Right lobe of liver (tissue), 6 donors: ENCODE measurements around the gene CLDN4. TPM values are rescaled to one million over a fixed set of nuclear protein-coding genes. Genes with fewer than 3 reads are reported as not detected.

ENCODE experiments used
- ATAC-seq, 4 donors: fragments of 200-7000 bp; cut with Tn5 transposase; one replicate each; pipeline ENCODE4 v1.9.1; 2020; ENCODE audit warnings: mild to moderate bottlenecking in 4 of 4, moderate library complexity in 4 of 4
- DNase-seq, 3 donors: peaks; one replicate each; pipeline ENCODE4 v3.0.0-alpha.2; 2020
- H3K27ac ChIP-seq, 3 donors: fragments of 200-600 bp; one replicate each; pipeline ENCODE4 v1.8.0; 2022
- H3K27me3 ChIP-seq, 2 donors: fragments of 200-600 bp; one replicate each; pipeline ENCODE4 v1.8.0; 2022
- H3K36me3 ChIP-seq, 4 donors: fragments of 200-600 bp; sonication (generic) in 1 of 4; one replicate each; pipeline versions ENCODE4 v1.5.1 to v1.8.0; 2017 to 2022; ENCODE audit warnings: control low read depth in 1 of 4
- H3K4me1 ChIP-seq, 4 donors: fragments of 200-600 bp; sonication (generic) in 1 of 4; one replicate each; pipeline versions ENCODE4 v1.5.1 to v1.8.0; 2017 to 2022; ENCODE audit warnings: control low read depth in 1 of 4
- H3K4me3 ChIP-seq, 3 donors: fragments of 200-600 bp; one replicate each; pipeline ENCODE4 v1.8.0; 2022
- H3K9me3 ChIP-seq, 4 donors: fragments of 200-600 bp; sonication (generic) in 1 of 4; one replicate each; pipeline versions ENCODE4 v1.5.1 to v1.8.0; 2017 to 2022; ENCODE audit warnings: control low read depth in 1 of 4
- CTCF ChIP-seq, 4 donors: fragments of 200-600 bp in 3 of 4; fragments of 450-650 bp in 1 of 4; IDR thresholded peaks; one replicate each; pipeline versions ENCODE4 v1.5.1 to v1.8.0; 2016 to 2022; ENCODE audit warnings: antibody characterized with exemption in 4 of 4, mild to moderate bottlenecking in 2 of 4
- POLR2A ChIP-seq: fragments of 450-650 bp; IDR thresholded peaks from one replicate; pipeline ENCODE4 v1.6.1; 2017; ENCODE audit warnings: antibody characterized with exemption, mild to moderate bottlenecking
- WGBS: methylation state at CpG from one replicate; pipeline ENCODE4 v1.1.6; 2018; ENCODE audit warnings: low coverage, low lambda C conversion rate; ENCODE audit not compliant: insufficient coverage; ENCODE audit errors: missing lambda C conversion rate; 5-methylcytosine and 5-hydroxymethylcytosine counted together
- intact Hi-C, 2 donors: fragments of 100-400 bp; cut with DNase I; formaldehyde crosslinking; loops; one replicate each; pipeline versions ENCODE4 v1.11.2 to v1.14.1; 2022
- total RNA-seq, 6 experiments: library from RNA; depleted of rRNA in 2 of 6; stranded (reverse); fragments of >200 nt in 2 of 6; fragmentation: NEBNext Ultra II Directional in 3 of 6; extraction: Animal tissue kit (Norgen Biotek cat#: 25700) in 3 of 6; gene quantifications; one replicate each; pipeline versions ENCODE4 v1.1.0 to v1.2.4, GENCODE V29; 2016 to 2023
- donor health status: DM: no; HTN: yes; CAD: no.
- donor health status: DM: no; HTN: no; CAD: no.
- donor health status: DM: no; HTN: no; CAD: no.
- donor health status: DM: no; HTN: yes; CAD: no.
- donor health status: DM: no; HTN: yes; CAD: no.

Gene CLDN4
- total RNA-seq, 6 experiments from 2014 or later: 0.56 to 3.9 (median 1.3) TPM

GRCh38 chr7:73882047-73882402, 51.2 kb downstream of the CLDN4 start:
- H3K27ac ChIP-seq: no peak overlapping the region
- H3K4me1 ChIP-seq: peaks cover 0 to 22% (median 10%) of the 10 kb centered on the region in 4 donors
- intact Hi-C loops: no loop called here
- no peak for ATAC-seq
- H3K9me3 ChIP-seq: no peaks in the 10 kb centered on the region
- WGBS: 87% methylated on average over 3 of the region's 3 CpGs
- no peak overlapping the region for H3K4me3 ChIP-seq
- DNase-seq: no peak
- no peak for TF ChIP-seq POLR2A
- TF ChIP-seq CTCF (IDR thresholded peaks at IDR 0.05): no peak
- no peaks in the 10 kb centered on the region for H3K36me3 ChIP-seq
- no peaks in the 10 kb centered on the region for H3K27me3 ChIP-seq

Other genes starting within 250 kb of the CLDN4 start
- gene MLXIPL, start 206.5 kb upstream of the CLDN4 start, total RNA-seq: 100 to 1,000 TPM in 5 of 6 experiments, 10 to 100 TPM in 1; 53.5 to 552 (median 225) TPM
- gene VPS37D, start 163.2 kb upstream of the CLDN4 start, total RNA-seq: 1 to 10 TPM; 1.2 to 3.0 (median 2.2) TPM
- gene DNAJC30, start 147.5 kb upstream of the CLDN4 start, total RNA-seq: 1 to 10 TPM; 5.4 to 8.8 (median 7.0) TPM
- gene BUD23, start 147.4 kb upstream of the CLDN4 start, total RNA-seq: 10 to 100 TPM; 24.1 to 35.0 (median 29.2) TPM
- gene STX1A, start 111.3 kb upstream of the CLDN4 start, total RNA-seq: 1 to 10 TPM; 1.4 to 2.8 (median 1.9) TPM
- 1 to 10 TPM; 5.6 to 8.4 (median 7.0) TPM for gene ABHD11, start 92.2 kb upstream of the CLDN4 start, total RNA-seq
- gene CLDN3, start 60.7 kb upstream of the CLDN4 start, total RNA-seq: 10 to 100 TPM; 16.1 to 37.3 (median 19.9) TPM
- gene METTL27, start 11.5 kb downstream of the CLDN4 start, total RNA-seq: 1 to 10 TPM in 3 of 6 experiments, under 1 TPM in 3; 0.49 to 1.4 (median 1.0) TPM
- not detected for gene TMEM270, start 30.2 kb downstream of the CLDN4 start, total RNA-seq
- gene ELN, start 197.2 kb downstream of the CLDN4 start, total RNA-seq: 10 to 100 TPM in 1 of 6 experiments, 1 to 10 TPM in 5; 3.0 to 11.7 (median 5.3) TPM